CD4-positive, alpha-beta T cell treated with Interferon alpha-2 for 1 hour (primary cell): ENCODE data around the gene BMPER.

Experiments used
- DNase-seq, 2 donors: peaks; one replicate each; pipeline ENCODE4 v3.0.0-alpha.2; 2020 to 2022

The BMPER gene

GRCh38 chr7:33892945-33893344 lies 12.4 kb upstream of the BMPER start:
- DNase-seq = no peak

GRCh38 chr7:33893377-33893776 lies 12.0 kb upstream of the BMPER start:
- no peak for DNase-seq

- peak; percentile 48 to 60 for DNase-seq
These were observed 10.1 kb upstream of the BMPER start for GRCh38 chr7:33895025-33895804.

GRCh38 chr7:33900501-33900900 lies 4.8 kb upstream of the BMPER start:
- no peak for DNase-seq

GRCh38 chr7:33901199-33901598 lies 4.1 kb upstream of the BMPER start:
- no peak for DNase-seq

GRCh38 chr7:33901847-33902246 lies 3.5 kb upstream of the BMPER start:
- no peak for DNase-seq

- DNase-seq = no peak
These were observed 2.6 kb upstream of the BMPER start for GRCh38 chr7:33902746-33903145.

- peak in 1 of 2 donors; percentile 0 for DNase-seq
These were observed 1.3 kb upstream of the BMPER start for GRCh38 chr7:33903791-33904680.

- no peak for DNase-seq
These were observed 504 bp upstream of the BMPER start for GRCh38 chr7:33904681-33905388.

GRCh38 chr7:33906697-33907096 lies 1.4 kb downstream of the BMPER start:
- DNase-seq = no peak

- DNase-seq = no peak
These were observed 2.3 kb downstream of the BMPER start for GRCh38 chr7:33907625-33908024.

- DNase-seq = no peak
These were observed 4.0 kb downstream of the BMPER start for GRCh38 chr7:33909318-33909717.

- no peak for DNase-seq
These were observed 4.4 kb downstream of the BMPER start for GRCh38 chr7:33909755-33910154.

- DNase-seq = no peak
These were observed 5.4 kb downstream of the BMPER start for GRCh38 chr7:33910756-33911155.

GRCh38 chr7:33916357-33917081 lies 11.2 kb downstream of the BMPER start:
- no peak for DNase-seq

GRCh38 chr7:33917661-33918060 lies 12.3 kb downstream of the BMPER start:
- no peak for DNase-seq

GRCh38 chr7:33918438-33919143 lies 13.3 kb downstream of the BMPER start:
- no peak for DNase-seq

- no peak for DNase-seq
These were observed 14.1 kb downstream of the BMPER start for GRCh38 chr7:33919449-33919848.

GRCh38 chr7:33921216-33921938 lies 16.0 kb downstream of the BMPER start:
- DNase-seq = no peak

GRCh38 chr7:33922820-33923219 lies 17.5 kb downstream of the BMPER start:
- DNase-seq = no peak
